Smooth muscle cell of the umbilical artery (primary cell): Measurements from ENCODE around the gene DCAF10. TPM values are rescaled to one million over a fixed set of nuclear protein-coding genes. Genes with fewer than 3 reads are reported as not detected.

Experiments
- total RNA-seq: library from RNA; depleted of rRNA; stranded (reverse); fragments of >200 nt; gene quantifications from 2 replicates; pipeline ENCODE4 v1.2.3, GENCODE V29; 2014

Gene DCAF10, protein sequence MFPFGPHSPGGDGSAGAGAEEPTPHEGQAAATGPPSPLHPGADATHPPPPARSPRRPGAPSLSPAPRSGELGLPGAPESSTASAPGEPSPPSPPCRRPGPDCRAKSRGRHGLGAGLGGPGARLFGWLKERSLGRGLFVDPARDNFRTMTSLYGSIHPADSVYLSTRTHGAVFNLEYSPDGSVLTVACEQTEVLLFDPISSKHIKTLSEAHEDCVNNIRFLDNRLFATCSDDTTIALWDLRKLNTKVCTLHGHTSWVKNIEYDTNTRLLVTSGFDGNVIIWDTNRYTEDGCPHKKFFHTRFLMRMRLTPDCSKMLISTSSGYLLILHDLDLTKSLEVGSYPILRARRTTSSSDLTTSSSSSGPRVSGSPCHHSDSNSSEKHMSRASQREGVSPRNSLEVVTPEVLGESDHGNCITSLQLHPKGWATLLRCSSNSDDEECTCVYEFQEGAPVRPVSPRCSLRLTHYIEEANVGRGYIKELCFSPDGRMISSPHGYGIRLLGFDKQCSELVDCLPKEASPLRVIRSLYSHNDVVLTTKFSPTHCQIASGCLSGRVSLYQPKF
- 20.8 and 48.9 TPM in 2 replicates for total RNA-seq

DNA sequence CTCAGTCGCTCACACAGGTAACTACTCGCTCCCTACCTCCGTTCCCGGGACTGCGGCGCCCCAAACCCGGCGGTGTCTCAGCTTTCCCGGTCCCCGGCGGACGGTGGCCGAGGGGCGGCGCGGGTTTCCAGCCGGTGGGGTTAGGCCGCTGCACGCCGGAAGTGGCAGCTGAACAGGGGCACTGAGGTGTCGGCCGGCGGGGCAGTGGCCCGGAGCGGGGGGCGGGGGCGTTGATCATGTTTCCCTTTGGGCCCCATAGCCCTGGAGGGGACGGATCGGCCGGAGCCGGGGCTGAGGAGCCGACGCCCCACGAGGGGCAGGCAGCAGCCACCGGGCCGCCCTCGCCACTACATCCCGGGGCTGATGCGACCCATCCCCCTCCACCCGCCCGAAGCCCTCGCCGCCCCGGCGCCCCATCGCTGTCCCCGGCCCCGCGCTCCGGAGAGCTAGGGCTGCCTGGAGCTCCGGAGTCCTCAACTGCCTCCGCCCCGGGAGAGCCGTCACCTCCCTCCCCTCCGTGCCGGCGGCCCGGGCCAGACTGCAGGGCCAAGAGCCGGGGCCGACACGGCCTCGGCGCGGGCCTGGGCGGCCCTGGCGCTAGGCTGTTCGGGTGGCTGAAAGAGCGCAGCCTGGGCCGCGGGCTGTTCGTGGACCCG is at the start of gene DCAF10:
DCAF10 (plus strand) TSS at position 167 of the 656 bp plus-strand sequence; CDS start at position 237, 70 bp downstream.

DNA sequence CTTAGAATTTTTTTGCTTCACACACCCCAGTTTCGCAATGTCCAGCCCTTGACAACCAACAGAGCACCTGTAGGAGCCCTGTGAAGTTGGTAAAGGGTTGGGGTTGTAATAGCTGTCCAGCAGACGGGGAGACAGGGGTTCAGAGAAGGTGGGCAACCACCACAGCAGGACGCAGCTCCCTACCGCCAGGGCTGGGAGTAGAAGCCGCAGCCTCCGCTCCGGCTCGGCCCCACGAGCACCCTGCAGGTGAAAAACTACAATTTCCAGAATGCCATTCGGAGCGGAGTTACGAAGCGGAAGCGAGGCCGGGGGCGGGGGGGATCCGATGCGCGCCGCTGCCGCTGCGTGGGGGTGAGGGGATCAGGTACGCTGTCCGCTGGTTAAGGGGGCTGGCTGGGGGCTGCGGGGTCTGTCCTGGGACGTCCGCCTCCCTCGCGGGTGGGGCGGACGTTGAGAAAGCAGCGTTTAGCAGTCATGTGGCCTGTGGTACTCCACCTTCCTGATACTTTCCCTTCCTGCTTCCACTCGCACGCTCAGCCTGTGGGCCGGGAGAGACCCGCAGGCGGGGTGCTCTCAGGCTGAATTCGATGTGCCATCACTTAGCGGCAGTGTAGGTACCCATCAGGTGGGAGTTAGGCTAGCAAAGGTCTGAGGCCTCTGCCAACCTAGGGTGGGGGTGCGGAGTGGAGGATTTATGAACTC is 47.0 kb upstream of the DCAF10 start, which contains the start of gene TRMT10B:
TRMT10B (plus strand) TSS at position 317 of the 702 bp plus-strand sequence. CDS start 8,127 bp downstream, outside the sequence.

DNA sequence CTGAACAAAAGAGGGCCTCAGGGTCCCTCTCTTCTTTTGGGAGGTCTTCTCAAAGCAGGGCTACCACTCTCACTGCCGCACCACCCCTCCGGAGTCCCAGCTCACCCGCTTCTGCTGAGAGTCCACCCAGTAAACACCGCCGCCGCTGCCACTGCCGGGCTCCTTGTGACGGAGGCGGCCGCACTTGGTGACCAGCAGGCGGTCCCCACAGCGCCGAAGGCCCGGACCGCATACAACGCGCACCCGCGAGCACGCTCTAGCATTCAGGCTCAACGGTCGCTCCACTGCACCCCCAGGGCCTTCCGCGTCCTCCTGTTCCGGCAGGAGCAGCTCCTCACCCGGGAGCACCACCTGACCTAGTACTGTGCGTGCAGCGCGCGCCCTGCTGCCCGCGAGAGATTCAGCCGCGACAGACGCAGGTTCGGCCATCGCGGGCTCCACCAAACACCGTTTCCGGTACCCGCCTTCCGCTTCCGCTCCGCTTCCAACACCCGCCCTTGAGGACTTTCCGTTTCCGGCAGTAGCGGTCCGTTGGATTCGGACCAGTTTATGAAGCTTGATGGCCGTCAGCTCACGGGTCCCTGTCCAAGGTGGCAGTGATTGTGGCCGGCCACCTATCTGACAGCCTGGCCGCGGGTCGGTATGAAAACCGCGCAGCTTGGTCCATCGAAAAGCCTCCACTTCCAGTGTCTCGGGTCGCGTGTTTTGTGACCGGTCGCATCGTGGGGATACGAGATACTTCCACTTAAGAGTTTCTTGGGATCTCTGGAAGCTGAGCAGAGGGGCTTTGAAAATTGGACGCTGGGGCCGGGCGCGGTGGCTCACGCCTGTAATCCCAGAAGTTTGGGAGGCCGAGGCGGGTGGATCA is 15.7 kb upstream of the DCAF10 start, which contains the start of gene EXOSC3:
EXOSC3 (minus strand) TSS at position 449 of the 868 bp plus-strand sequence; CDS start at position 429, 20 bp downstream.

DNA sequence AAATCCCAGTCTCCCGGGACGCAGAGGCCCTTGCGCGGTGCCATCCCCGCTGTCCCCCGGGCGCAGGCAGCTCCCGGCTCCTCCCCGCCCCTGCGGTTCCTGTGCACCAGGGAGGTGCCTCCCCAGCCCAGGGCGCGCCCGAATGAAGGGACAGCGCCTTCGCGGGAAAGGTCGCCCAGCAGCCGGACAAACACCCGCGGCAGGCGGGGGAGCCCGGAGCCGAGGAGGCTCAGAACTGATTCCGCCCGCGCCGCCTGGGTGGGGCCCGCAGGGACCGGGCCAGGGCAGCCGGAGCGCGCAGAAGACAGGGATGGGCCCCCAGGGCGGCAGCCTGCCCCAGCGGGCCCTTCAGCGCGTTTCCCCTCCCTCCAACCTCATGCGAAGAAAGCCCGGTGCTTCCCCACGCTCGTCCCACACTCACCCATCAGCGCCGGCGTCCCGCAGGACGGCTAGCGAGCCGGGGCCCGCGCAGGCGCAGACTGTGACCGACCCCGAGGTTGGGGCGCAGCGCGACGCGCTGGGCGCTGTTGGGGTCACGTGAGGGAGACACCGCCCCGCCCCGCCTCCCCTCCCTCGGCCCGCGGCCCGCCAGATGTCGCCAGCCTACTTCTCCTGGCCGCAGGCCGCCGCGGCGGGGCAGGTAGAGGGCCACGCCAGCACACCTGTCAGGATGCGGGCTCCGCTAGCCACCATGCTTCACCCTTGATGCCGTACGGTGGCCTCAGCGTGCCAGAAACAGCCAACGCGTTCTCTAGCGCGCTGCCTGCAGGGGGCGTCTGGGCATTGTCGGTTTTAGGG is 103.2 kb downstream of the DCAF10 start, which contains the start of gene SLC25A51:
SLC25A51 (minus strand) TSS at position 481 of the 798 bp plus-strand sequence. CDS start 15,577 bp downstream, outside the sequence.

Other genes starting within 250 kb of the DCAF10 start
- 13.1 and 22.9 TPM in 2 replicates for gene FBXO10, start 224.4 kb upstream of the DCAF10 start, total RNA-seq
- 163 and 166 TPM in 2 replicates for gene TOMM5, start 208.2 kb upstream of the DCAF10 start, total RNA-seq
- under 0.01 and 0.05 TPM in 2 replicates for gene FRMPD1, start 149.8 kb upstream of the DCAF10 start, total RNA-seq
- 3.6 and 3.8 TPM in 2 replicates for gene TRMT10B, start 47.0 kb upstream of the DCAF10 start, total RNA-seq
- 24.3 and 28.6 TPM in 2 replicates for gene EXOSC3, start 15.7 kb upstream of the DCAF10 start, total RNA-seq
- 88.5 and 93.8 TPM in 2 replicates for gene SLC25A51, start 103.3 kb downstream of the DCAF10 start, total RNA-seq